SH-SY5Y (cell line): ENCODE results near the gene RASGRP2.

ENCODE experiments used
- GATA2 ChIP-seq: IDR thresholded peaks from 2 replicates; pipeline ENCODE4 v1.6.1; 2011; ENCODE audit warnings: mild to moderate bottlenecking, low read depth, low read length
- GATA3 ChIP-seq: IDR thresholded peaks from 2 replicates; pipeline ENCODE4 v1.6.1; 2011; ENCODE audit warnings: low read depth, mild to moderate bottlenecking, low read length, moderate library complexity

The RASGRP2 gene

DNA sequence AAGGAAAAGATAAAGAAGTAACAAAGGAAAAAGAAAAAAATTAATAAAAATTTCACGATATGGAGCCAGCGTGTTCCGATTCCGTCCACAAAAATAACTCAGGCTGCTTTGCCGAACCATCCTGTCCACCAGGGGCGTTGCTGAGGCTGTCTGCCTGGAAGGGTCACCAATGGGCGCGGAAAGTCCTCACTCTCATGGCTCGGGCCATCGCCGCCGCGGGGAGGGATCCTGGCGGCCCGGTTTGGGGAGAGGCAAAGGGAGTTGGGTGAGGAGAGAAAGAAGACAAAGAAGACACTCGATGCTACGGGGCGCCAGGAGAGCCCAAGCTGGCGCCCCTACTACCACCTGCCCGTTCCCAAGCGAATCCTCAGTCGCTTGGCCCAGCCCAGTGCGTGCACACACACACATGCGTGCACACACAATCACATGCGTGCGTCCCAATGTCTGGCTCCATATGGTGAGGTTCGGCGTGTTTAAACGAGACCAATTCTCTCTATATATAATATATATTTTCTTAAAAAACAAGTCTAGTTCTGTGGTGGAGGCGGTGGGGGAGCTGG is 21.4 kb upstream of the RASGRP2 start:
- no peak for TF ChIP-seq GATA2
- no peak for TF ChIP-seq GATA3

DNA sequence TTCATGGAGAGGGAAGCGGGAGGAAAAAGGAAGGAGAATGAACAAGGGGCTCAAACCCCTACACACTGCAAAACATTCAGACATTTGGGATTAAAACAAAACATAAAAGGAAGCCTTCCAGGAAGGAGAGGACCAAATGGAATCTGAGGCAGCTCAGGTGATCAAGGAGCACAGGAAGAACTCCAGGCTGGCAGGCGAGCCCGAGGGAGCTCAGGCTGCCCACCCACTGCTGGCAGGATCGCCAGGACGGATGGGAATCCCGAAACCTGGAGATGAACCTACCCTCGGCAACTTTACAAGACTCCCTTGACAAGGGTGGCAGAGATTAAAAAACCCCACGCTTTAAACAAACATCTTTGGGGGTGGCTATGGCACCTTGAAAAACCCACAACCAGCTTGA is 20.8 kb upstream of the RASGRP2 start:
- TF ChIP-seq GATA2 (no peak), GATA3 (no peak)

DNA sequence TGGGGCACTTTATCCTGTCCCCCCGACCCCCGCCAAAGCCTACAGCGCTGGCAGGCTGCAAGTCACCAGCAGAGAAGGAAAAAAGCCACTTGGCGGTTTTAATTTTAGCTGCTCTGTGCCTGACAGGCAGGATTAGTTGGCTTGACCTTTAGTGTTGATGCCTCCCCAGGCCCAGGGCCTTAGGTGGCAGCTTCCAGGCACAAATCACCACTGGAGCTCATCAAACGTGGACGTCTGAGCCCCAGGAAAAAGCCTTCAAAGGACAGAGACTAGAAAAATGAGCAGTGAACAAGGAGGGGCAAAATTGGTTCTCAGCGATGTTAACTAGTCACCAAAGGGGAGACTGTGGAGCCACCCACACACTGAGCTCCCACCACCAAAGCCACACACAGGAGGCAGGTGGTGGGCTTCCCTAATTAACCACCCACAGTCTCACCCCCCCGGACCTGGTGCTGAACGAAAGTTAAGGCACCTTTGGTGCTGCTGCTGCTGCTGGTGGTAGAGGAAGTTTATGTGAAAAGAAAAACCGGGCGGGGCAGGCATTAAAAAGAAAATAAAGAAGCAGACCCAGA is 20.2 kb upstream of the RASGRP2 start:
- no peak for TF ChIP-seq GATA2
- TF ChIP-seq GATA3, result no peak

DNA sequence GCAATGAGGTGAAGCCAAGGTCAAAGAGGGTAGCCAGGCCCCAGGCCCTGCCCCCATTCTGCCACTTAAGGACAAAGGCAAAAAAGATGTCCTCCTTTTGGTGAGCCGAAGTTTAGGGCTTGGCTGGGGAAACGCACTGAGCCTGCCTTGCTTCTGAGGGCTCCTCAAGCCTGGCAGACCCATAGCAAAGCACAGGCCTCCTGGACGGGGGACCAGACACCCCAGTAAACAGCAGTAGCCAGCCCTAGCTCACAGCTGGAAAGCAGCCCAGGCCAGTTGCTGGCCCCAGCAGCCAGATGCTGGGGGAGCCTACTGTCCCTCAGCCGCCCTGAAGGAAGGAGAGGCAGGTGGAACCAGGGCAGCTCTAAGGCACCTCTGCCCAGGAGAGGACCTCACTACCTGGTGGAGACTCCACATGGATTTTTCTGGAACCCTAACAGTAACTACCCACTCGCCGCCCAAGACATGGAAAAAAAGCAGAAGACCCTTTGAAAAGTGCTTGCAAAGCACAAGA is 19.6 kb upstream of the RASGRP2 start:
- TF ChIP-seq GATA2, result no peak
- TF ChIP-seq GATA3, result no peak

DNA sequence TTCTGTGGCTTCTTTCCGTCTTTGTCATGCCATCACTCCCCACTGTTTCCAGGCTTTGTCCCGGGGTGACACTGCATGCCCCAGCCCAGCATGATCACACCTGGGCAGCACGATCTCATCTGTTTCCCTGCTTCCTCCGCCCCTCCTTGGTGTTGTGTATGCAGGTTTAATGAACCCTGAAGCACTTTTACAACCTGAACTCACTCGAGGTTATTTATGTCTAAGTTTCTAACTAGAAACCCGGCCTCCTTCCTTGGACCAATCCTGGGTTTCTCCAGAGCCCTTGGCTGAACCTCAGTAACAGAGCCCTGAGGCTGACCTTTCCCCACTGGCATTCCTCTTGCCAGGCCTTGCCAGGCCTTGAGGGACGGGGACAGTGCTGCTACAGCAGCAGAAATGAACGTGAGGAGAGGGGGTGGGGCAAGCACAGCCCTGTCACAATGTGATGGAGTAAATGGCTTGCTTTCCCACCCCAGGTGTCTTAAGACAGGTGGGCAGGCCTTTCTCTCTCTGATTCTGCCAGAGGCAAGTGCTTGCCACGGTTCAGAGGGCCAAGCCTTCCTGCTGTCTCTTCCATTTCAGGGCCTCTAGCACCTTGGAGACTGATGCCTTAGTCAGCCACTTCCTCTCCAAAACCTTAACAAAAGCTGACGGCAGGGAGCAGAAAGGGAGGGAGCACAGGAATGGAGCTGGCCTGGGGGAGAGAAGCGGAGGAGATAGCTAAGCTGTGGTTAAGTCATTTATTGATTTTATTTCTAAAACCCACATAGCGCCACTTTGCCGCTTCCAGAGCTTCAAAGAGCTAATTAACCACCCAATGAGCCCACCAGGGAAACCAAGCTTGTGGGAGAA is 19.0 kb upstream of the RASGRP2 start:
- TF ChIP-seq GATA3 (no peak), GATA2 (no peak)

DNA sequence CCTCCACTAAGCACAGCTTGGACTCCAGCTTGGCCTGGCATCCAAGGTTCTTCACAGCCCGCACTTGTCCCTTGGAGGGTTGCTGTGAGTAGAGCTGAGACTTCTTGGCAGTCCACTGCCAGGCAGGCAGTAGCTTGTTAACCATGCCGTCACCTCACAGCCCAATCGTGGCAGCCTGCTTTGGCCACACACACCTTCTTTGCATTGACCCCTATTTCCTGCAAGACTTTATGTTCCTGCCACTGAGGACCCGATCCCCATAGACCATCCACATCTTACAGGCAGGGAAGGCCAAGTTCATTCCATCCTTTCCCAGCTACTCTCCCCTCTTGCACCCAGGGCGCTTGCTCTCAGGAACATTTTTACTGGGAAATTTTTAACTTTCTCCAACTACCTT is 18.3 kb upstream of the RASGRP2 start:
- TF ChIP-seq GATA3, result no peak

DNA sequence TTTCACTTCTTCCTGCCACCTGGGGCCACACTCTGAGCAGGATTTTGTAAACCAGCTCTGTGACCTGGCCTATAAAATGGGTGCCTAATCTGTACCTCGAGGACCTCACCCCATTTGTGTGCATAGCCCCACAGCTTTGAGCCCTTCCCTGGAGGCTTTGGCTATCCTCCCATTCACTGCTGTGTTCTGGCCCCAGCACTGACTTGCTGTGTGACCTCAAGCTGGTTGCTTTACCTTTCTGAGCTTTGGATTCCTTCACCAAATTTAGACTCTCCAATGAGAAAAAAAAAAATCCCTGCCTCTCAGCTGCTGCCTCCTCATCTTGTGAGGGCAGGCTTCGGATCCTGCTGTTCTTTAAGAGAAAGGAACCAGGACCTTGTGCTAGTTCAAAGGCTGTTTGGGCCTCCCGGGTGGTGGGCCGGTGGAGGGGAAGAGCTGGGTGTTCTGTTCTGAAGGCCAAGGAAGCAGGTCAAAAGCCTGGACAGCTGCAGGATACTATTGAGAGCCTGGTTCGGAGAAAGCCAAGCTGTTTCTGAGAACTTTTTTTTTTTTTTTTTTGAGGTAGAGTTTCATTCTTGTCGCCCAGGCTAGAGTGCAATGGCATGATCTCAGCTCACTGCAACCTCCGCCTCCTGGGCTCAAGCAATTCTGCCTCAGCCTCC is 16.9 kb upstream of the RASGRP2 start:
- TF ChIP-seq GATA2, result no peak
- TF ChIP-seq GATA3, result no peak

DNA sequence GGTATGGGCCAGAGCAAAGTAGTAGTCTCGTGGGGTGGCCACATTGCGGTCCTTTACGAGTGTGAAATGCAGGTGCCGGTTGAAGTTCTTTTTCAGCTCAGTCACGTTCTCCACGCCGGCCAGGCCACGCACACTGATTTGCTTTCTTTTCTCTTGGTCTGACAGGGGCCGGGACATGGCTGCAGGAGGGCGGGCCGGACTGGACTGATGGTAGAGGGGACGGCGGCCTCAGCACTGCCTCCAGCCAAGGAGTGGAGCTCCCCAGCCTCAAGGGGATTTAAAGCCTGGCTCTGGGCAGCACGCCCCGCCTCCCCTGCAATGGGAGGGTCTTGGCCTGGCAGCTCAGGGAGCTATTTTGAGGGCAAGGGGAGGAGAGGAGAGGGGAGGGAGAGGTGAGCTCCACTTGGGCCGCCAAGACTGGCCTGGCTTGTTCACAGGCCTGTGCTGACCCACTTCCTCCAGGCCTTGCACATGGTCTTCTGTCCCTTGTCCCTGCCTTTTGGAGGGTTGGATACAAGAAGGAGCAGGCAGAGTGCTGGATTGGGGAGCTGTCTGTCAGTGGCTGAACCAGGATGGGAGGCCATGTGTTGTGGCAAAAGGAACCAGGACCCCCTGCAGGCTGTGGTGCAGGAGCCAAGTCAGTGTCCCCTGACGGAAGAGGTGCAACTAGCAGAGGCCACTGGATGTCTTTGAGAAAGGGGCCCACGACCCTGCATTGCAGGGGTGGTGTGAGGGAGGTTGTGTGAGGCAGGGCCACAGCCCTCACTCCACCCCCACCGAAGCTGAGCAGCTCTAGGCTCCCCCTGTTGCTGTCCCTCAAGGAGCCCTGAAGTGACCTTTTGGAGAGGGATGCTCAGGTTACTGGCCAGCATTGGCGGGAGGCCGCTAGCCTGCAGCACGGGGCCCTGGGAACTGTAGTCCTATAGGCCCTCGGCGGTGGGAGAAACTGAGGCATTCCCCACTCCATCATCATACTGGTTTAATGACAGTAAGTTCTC is 16.1 kb upstream of the RASGRP2 start, which contains the start of gene PYGM:
Gene PYGM (minus strand): TSS at position 253 of the 998 bp plus-strand sequence. CDS start 76 bp downstream, at position 177.
- no peak for TF ChIP-seq GATA3
- no peak for TF ChIP-seq GATA2

DNA sequence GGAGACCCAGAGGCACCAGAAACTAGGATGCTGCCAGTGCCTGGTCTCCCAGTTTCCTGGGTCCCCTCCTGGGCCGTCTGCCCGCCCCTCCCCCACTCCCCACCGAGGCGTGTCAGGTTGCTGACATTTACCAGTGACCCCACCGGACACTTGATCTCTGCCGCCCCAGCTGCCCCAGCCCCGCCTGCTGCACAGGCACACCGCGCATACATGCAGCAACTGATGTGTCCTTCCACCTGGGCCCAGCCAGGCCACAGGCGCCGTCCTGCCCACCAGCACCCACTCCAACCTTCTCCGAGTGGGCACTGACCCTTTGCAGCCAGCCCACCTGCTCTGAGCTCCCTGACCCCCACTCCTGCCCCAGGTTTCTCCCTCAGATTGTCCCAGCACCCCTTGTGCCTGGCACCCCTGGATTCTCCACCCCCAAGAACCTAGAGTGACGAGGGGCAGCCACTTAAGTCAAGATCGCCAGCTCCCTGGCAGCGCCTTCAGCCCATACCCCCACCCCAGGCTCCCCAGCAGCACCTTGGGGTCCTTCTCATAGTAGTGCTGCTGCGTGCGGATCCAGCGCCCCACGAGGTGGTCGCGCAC is 15.3 kb upstream of the RASGRP2 start:
- TF ChIP-seq GATA2 (no peak), GATA3 (no peak)

DNA sequence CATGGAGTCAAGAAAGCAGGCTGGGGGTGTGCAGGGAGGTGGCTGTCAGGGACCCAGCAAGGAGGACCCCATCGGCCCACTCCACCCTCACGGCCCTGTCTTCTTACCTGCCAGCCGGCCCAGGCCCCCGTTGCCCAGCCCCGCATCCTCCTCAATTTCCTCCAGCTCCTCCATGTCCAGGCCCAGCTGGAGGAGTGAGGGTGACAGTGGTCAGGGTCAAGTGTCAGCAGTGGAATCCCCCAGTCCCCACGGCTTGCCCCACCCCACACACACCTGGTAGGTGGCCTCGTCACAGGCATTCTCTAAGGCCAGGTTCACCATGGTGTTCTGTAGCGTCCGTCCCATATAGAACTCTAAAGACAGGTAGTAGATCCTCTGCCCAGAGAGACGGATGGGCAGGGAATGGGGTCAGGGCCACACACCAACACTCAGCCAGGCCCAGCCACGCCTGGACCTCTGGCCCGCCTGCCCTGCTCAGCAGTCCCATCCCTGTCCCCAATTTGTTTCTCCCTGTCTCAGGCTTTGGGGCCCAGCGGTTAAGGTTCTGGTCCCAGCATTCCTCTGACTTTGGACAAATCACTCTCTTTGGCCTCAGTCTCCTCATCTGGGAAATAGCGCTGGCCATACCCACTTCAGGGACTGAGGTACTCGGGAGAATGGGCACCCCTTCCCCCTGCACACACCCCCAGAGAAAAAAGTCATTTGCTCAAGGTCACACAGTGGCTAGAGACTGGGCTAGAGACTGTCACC is 14.6 kb upstream of the RASGRP2 start:
- no peak for TF ChIP-seq GATA3
- no peak for TF ChIP-seq GATA2

DNA sequence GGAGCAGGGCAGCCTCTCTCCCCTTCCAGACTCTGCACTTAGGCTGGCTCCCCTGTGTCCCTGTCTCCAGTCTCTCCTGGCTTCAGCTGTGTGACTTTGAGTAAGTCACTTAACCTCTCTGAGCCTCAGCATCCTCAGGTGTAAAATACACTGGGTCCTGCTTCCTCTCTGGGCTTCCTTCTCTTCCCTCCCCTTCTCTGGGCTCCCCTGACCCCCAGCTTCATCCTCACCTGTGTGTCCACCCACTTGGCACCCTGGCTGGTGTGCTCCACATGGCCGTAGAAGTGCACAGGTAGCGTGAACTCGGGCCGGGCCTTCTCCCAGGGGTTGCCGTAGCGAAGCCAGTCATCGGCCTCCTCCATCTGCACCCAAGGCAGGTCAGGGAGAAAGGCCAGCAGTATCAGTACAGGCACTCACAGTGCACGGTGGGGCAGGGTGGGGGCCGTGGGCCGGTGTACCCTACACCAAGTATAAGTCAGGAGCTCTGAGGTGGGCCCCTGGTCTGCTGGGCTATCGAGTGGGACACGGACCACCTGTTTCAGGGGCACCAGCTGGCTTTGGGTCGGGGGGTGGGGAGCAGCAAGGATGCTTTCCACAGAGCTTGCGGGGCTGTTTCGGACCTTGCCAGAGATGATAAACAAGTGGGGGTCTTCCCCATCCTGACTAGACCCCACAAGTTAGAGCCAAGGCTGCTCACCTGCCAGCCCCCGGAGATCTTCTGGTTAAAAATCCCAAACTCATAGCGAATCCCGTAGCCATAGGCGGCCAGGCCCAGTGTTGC is 13.8 kb upstream of the RASGRP2 start:
- TF ChIP-seq GATA2 (no peak), GATA3 (no peak)
